Activated CD8-positive, alpha-beta T cell treated with anti-CD3 and anti-CD28 coated beads for 36 hours (primary cell): ENCODE results near the gene GDPD5. TPM values are rescaled to one million over a fixed set of nuclear protein-coding genes. Genes with fewer than 3 reads are reported as not detected.

Source experiments
- ATAC-seq: fragments of 200-7000 bp; cut with Tn5 transposase; one replicate; pipeline ENCODE4 v1.10.0; 2021; ENCODE audit warnings: mild to moderate bottlenecking, moderate library complexity
- CTCF ChIA-PET: fragments of 350-600 bp; sonication (Branson Sonifier 250); formaldehyde crosslinking; loops from one replicate; lab custom pipeline; 2021; ENCODE audit warnings: antibody characterized with exemption; lab: Charles Lee
- POLR2A ChIA-PET: fragments of 350-600 bp; sonication (Branson Sonifier 250); formaldehyde crosslinking; loops from one replicate; lab custom pipeline; 2021; ENCODE audit warnings: antibody characterized with exemption; lab: Charles Lee
- DNase-seq: peaks from one replicate; pipeline ENCODE4 v3.0.0-alpha.2; 2020
- H3K27ac Mint-ChIP-seq: one replicate; pipeline ENCODE4 v1.8.0; 2021; ENCODE audit warnings: mild to moderate bottlenecking, mixed read lengths
- H3K27me3 Mint-ChIP-seq: one replicate; pipeline ENCODE4 v1.8.0; 2021; ENCODE audit warnings: mixed read lengths
- H3K36me3 Mint-ChIP-seq: one replicate; pipeline ENCODE4 v1.8.0; 2021; ENCODE audit warnings: low read depth, mixed read lengths
- H3K4me1 Mint-ChIP-seq: one replicate; pipeline ENCODE4 v1.8.0; 2021; ENCODE audit warnings: low read depth, mixed read lengths
- H3K4me3 Mint-ChIP-seq: one replicate; pipeline ENCODE4 v1.8.0; 2021; ENCODE audit warnings: mild to moderate bottlenecking, moderate library complexity, mixed read lengths
- H3K9me3 Mint-ChIP-seq: one replicate; pipeline ENCODE4 v1.8.0; 2021; ENCODE audit warnings: mixed read lengths
- CTCF ChIP-seq: fragments of 200-600 bp; IDR thresholded peaks from one replicate; pipeline ENCODE4 v1.8.0; 2022; ENCODE audit warnings: antibody characterized with exemption, mild to moderate bottlenecking
- intact Hi-C: fragments of 100-400 bp; cut with micrococcal nuclease; formaldehyde crosslinking; loops from one replicate; pipeline ENCODE4 v1.10.0; 2022
- total RNA-seq, 2 experiments: library from RNA; stranded (reverse); gene quantifications; one replicate each; pipeline ENCODE4 v1.2.3, GENCODE V29; 2021

The GDPD5 gene
- total RNA-seq, 2 experiments from 2014 or later: 7.8 to 11.0 TPM

- H3K4me3 Mint-ChIP-seq: no peak overlapping the region
- no peaks in the 10 kb centered on the region for H3K36me3 Mint-ChIP-seq
- no peak overlapping the region for H3K27ac Mint-ChIP-seq
- ChIA-PET CTCF (no interaction called here), POLR2A (interaction anchor here (1.3 kb wide), 1 partner anchor 72 kb away, joined by 5 read pairs; no protein-coding TSS in a partner anchor)
- no peaks in the 10 kb centered on the region for H3K9me3 Mint-ChIP-seq
- intact Hi-C loops: no loop called here
- H3K4me1 Mint-ChIP-seq: peaks cover 8% of the 10 kb centered on the region
- H3K27me3 Mint-ChIP-seq: no peaks in the 10 kb centered on the region
- no peak for TF ChIP-seq CTCF
- no peak for ATAC-seq
- no peak for DNase-seq
These were observed 45.3 kb downstream of the GDPD5 start for GRCh38 chr11:75480185-75481175.

GRCh38 chr11:75479597-75480145, 46.1 kb downstream of the GDPD5 start:
- ChIA-PET CTCF (no interaction called here), POLR2A (no interaction called here)
- H3K27me3 Mint-ChIP-seq: no peaks in the 10 kb centered on the region
- no peaks in the 10 kb centered on the region for H3K9me3 Mint-ChIP-seq
- no peak overlapping the region for H3K27ac Mint-ChIP-seq
- DNase-seq: no peak
- H3K36me3 Mint-ChIP-seq: no peaks in the 10 kb centered on the region
- peaks cover 16% of the 10 kb centered on the region for H3K4me1 Mint-ChIP-seq
- no peak for ATAC-seq
- H3K4me3 Mint-ChIP-seq: no peak overlapping the region
- intact Hi-C loops: no loop called here
- TF ChIP-seq CTCF: no peak

DNA sequence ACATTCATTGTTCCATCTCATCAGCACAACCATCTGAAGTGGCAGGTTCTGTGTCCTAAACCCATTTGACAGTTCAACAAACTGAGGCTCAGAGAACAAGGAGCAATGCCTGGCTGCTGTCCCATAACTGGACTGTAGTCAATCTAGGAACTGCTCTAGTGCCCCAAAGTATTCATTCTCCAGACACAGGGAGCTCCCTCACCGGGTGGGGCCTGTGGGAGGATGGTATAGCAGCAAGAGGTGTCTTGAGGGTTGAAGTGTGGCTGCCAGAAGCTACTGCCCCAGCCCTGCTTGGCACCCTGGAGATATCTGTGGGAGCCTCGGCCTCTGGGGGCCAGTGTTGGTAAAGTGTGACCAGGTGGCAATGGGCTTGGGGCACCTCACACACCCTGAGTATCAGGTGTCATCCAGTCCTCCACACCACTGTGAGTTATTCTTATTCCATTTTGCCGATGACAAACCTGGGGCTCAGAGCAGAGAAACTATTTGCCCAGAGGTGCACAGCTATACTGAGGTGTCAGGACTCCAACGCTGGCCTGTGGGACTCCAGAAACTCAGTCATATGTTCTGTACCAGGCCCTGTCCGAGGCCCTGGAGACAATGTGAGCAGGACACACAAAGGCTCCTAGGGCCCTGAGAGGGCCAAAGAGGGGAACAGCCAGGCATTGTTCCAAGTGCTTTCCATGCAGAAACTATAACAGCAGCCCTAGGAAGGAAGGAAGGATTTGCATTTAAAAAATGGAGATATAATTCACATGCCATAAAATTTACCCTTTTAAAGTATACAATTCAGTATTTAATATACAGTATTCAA, 46.8 kb downstream of the GDPD5 start:
- TF ChIP-seq CTCF: no peak
- intact Hi-C loops: no loop called here
- DNase-seq (no peak), ATAC-seq (no peak)
- H3K4me3 Mint-ChIP-seq: no peak overlapping the region
- no peaks in the 10 kb centered on the region for H3K27me3 Mint-ChIP-seq
- no peaks in the 10 kb centered on the region for H3K36me3 Mint-ChIP-seq
- CTCF ChIA-PET: interaction anchor here (1.0 to 1.8 kb wide), 3 partner anchors 34 to 222 kb away, joined by 3 to 7 read pairs (median 3); no protein-coding TSS in a partner anchor
- no peak overlapping the region for H3K27ac Mint-ChIP-seq
- no peaks in the 10 kb centered on the region for H3K9me3 Mint-ChIP-seq
- peaks cover 17% of the 10 kb centered on the region for H3K4me1 Mint-ChIP-seq
- POLR2A ChIA-PET: interaction anchor here (1.2 to 1.4 kb wide), 2 partner anchors 65 to 79 kb away, joined by 3 read pairs; no protein-coding TSS in a partner anchor

GRCh38 chr11:75477614-75477935, 48.2 kb downstream of the GDPD5 start:
- intact Hi-C loops: no loop called here

More at GRCh38 chr11:75477614-75477935, 48.2 kb downstream of the GDPD5 start:
- no peak for DNase-seq
- Mint-ChIP-seq H3K36me3 (no peaks in the 10 kb centered on the region), H3K27me3 (no peaks in the 10 kb centered on the region), H3K4me3 (no peak overlapping the region), H3K27ac (no peak overlapping the region), H3K4me1 (peaks cover 17% of the 10 kb centered on the region), H3K9me3 (no peaks in the 10 kb centered on the region)
- ATAC-seq: no peak
- CTCF ChIA-PET: interaction anchor here (1.5 to 1.8 kb wide), 2 partner anchors 33 to 89 kb away, joined by 3 to 7 read pairs; no protein-coding TSS in a partner anchor
- TF ChIP-seq CTCF: no peak
- POLR2A ChIA-PET: interaction anchor here (1.4 kb wide), 1 partner anchor 78 kb away, joined by 3 read pairs; no protein-coding TSS in a partner anchor
